CD4-positive, CD25-positive, alpha-beta regulatory T cell (primary cell): ENCODE results near the gene SLC8A1. TPM values are rescaled to one million over a fixed set of nuclear protein-coding genes. Genes with fewer than 3 reads are reported as not detected.

ENCODE experiments used
- ATAC-seq, 2 donors: fragments of 150-1000 bp; cut with Tn5 transposase; one replicate each; pipeline ENCODE4 v1.10.0; 2021; ENCODE audit warnings: low read depth in 2 of 2, moderate number of reproducible peaks in 2 of 2, moderate library complexity in 1 of 2
- DNase-seq, 3 donors: peaks; one replicate each; pipeline versions ENCODE4 v3.0.0 to v3.0.0-alpha.2; 2012 to 2022; ENCODE audit warnings: mixed read lengths in 1 of 3
- H3K27ac ChIP-seq: one replicate; pipeline ENCODE4 v1.7.0; 2013; ENCODE audit warnings: mild to moderate bottlenecking, low read length; ENCODE audit not compliant: insufficient read depth, poor library complexity, severe bottlenecking
- H3K27me3 ChIP-seq: one replicate; pipeline ENCODE4 v1.7.0; 2013; ENCODE audit warnings: low read length; ENCODE audit not compliant: control insufficient read depth, insufficient read depth
- H3K36me3 ChIP-seq: one replicate; pipeline ENCODE4 v1.7.0; 2013; ENCODE audit warnings: mild to moderate bottlenecking, low read length, moderate library complexity; ENCODE audit not compliant: control insufficient read depth, insufficient read depth
- H3K4me1 ChIP-seq: 2 replicates; pipeline ENCODE4 v1.7.0; 2013; ENCODE audit warnings: mild to moderate bottlenecking, low read length; ENCODE audit not compliant: insufficient read depth, control insufficient read depth, poor library complexity, severe bottlenecking
- H3K4me3 ChIP-seq: one replicate; pipeline ENCODE4 v1.7.0; 2013; ENCODE audit warnings: low read depth, mild to moderate bottlenecking, low read length, moderate library complexity
- H3K9me3 ChIP-seq, 2 experiments: 1 replicate in 1 of 2; 2 replicates in 1 of 2; pipeline ENCODE4 v1.7.0; 2013; ENCODE audit warnings: low read length in 2 of 2, mild to moderate bottlenecking in 1 of 2, moderate library complexity in 1 of 2; ENCODE audit not compliant: control insufficient read depth in 2 of 2
- H3K27ac Mint-ChIP-seq, 3 donors: one replicate each; pipeline ENCODE4 v1.8.0; 2020 to 2022; ENCODE audit warnings: mild to moderate bottlenecking in 3 of 3, mixed read lengths in 3 of 3, moderate library complexity in 2 of 3
- H3K27me3 Mint-ChIP-seq: one replicate; pipeline ENCODE4 v1.8.0; 2022; ENCODE audit warnings: mild to moderate bottlenecking, mixed read lengths
- H3K36me3 Mint-ChIP-seq: one replicate; pipeline ENCODE4 v1.8.0; 2020; ENCODE audit warnings: mixed read lengths
- H3K4me1 Mint-ChIP-seq, 4 donors: one replicate each; pipeline ENCODE4 v1.8.0; 2020 to 2022; ENCODE audit warnings: mixed read lengths in 4 of 4, mild to moderate bottlenecking in 1 of 4
- H3K4me3 Mint-ChIP-seq, 4 donors: one replicate each; pipeline ENCODE4 v1.8.0; 2020 to 2022; ENCODE audit warnings: mild to moderate bottlenecking in 4 of 4, mixed read lengths in 4 of 4, moderate library complexity in 3 of 4
- H3K9me3 Mint-ChIP-seq, 7 donors: one replicate each; pipeline ENCODE4 v1.8.0; 2020 to 2022; ENCODE audit warnings: mixed read lengths in 7 of 7, mild to moderate bottlenecking in 3 of 7, moderate library complexity in 2 of 7
- polyA plus RNA-seq, 4 donors: library from polyadenylated mRNA; unstranded; fragments of 300-500 nt; fragmentation: Illumina TruSeq; gene quantifications; one replicate each; pipeline ENCODE4 v1.2.3, GENCODE V29; 2021
- total RNA-seq: library from RNA; stranded (reverse); gene quantifications from one replicate; pipeline ENCODE4 v1.2.3, GENCODE V29; 2022

Gene SLC8A1
- total and polyA plus RNA-seq, 5 donors from 2014 or later: 0.22 to 0.43 TPM; not detected in 3

DNA sequence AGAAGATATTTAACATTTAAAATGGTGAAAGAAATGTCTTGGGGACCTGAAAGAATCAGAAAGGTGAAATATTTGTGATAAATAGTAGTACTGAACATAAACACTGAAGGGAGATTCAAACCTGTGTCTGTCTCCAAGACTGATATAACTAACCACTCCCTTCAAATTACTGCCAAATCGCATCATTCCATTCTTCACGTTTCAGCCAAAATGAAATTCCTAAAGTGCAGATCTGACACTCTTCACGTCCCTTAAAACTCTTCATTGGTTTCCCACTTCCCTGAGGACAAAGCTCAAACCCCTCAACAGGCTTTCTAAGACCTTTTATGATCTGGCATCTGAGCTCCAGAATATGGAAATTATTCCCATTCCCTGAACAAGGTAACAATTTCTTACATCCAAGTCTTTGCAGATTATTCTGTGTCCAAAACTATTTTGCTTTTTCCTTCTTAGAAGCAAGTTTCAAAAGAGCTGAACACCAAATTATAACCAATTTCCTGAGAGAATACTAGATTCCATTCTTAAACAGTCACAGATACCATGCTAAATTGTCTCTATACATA, 18.9 kb downstream of the SLC8A1 start:
- Histone ChIP-seq H3K27me3 (no peaks in the 10 kb centered on the region), H3K4me3 (no peak overlapping the region), H3K4me1 (no peaks in the 10 kb centered on the region), H3K27ac (no peak overlapping the region), H3K36me3 (no peaks in the 10 kb centered on the region), H3K9me3 (no peaks in the 10 kb centered on the region)
- no peak for ATAC-seq
- Mint-ChIP-seq H3K27ac (no peak overlapping the region), H3K9me3 (peaks cover 0 to 4% (median 0%) of the 10 kb centered on the region in 7 donors), H3K36me3 (no peaks in the 10 kb centered on the region), H3K4me1 (no peaks in the 10 kb centered on the region), H3K4me3 (no peak overlapping the region), H3K27me3 (no peaks in the 10 kb centered on the region)
- no peak for DNase-seq

DNA sequence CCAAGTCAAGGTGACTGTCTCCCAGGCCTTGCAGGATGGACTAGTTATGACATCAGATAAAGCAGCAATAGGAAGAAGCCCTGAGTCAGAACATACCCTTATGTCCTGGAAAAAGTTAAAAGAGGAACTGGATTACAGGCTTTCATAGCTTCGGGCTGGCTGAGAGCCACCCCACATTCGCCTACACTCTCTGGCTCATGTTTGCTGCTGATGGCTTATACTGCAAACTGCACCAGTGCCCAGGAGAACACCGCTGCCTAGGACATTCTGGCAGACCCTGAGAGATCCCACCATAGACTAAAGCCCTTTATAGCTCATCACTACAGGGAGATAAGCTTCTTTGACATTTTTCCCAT, 20.3 kb downstream of the SLC8A1 start:
- Mint-ChIP-seq H3K4me1 (no peaks in the 10 kb centered on the region), H3K27ac (no peak overlapping the region), H3K4me3 (no peak overlapping the region), H3K9me3 (peaks cover 0 to 4% (median 0%) of the 10 kb centered on the region in 7 donors), H3K36me3 (no peaks in the 10 kb centered on the region), H3K27me3 (no peaks in the 10 kb centered on the region)
- Histone ChIP-seq H3K27ac (no peak overlapping the region), H3K4me1 (no peaks in the 10 kb centered on the region), H3K9me3 (no peaks in the 10 kb centered on the region), H3K27me3 (no peaks in the 10 kb centered on the region), H3K36me3 (no peaks in the 10 kb centered on the region), H3K4me3 (no peak overlapping the region)
- no peak for DNase-seq
- ATAC-seq: no peak

DNA sequence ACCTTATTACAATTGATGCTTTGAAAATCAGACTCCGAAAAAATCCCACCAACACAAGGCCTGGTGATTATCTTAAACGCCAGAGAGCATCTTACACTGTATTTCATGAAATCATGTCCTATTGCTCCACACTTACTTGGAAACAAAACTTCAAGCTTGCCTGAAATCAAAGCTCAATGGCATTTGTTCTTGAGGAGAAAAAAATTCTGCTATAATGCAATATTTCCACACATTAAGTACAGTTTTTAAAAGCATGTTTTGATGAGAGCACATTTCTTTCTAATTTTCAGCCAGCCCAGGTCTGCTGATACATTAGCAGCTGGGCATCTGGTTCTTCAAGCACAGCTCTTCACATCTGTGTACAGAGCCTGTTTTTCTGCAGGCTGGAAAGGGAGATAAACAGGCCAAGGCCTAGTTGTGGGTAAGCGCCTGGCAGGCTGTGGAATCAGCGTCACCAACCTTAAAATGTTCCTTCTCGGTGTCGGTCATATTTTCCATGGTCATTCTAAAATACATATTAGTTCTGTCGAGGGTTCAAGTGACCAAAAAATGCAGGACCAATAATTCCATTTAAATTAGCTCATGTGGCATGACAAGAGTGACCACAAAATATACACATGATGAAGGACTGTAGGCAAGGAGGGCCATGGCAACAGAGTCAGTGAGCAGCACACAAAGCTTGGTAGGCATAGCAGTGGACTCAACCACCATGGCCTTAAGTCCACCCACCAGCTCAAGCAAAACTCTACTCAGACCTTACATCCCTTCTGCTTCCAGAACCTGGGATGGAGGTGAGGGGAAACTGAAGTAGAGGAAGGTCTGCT, 20.9 kb downstream of the SLC8A1 start:
- no peak for ATAC-seq
- no peaks in the 10 kb centered on the region for H3K4me1 ChIP-seq
- DNase-seq: no peak
- Mint-ChIP-seq H3K4me1 (no peaks in the 10 kb centered on the region), H3K4me3 (no peak overlapping the region), H3K9me3 (peaks cover 0 to 4% (median 0%) of the 10 kb centered on the region in 7 donors), H3K36me3 (no peaks in the 10 kb centered on the region), H3K27ac (no peak overlapping the region), H3K27me3 (no peaks in the 10 kb centered on the region)
- no peak overlapping the region for H3K4me3 ChIP-seq
- H3K27ac ChIP-seq: no peak overlapping the region
- H3K27me3 ChIP-seq: no peaks in the 10 kb centered on the region
- H3K9me3 ChIP-seq: no peaks in the 10 kb centered on the region
- H3K36me3 ChIP-seq: no peaks in the 10 kb centered on the region

DNA sequence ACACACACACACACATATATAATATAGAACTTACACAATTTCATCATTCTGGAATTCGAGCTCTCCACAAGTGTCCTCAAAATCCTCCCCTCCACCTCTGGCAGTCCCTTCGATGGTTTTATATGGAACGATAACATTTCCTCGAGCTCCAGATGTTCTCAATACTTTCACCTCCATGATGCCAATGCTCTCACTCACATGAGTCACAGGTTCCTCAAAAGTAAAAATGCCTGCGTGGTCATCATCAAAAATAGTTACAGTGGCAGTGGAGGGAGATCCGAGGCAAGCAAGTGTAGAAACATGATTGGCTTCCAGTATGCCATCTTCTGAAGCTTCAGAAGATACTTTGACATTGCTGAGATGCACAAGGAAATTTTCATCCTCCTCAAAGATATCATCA, 23.5 kb downstream of the SLC8A1 start:
- Histone ChIP-seq H3K4me3 (no peak overlapping the region), H3K9me3 (no peaks in the 10 kb centered on the region), H3K27ac (no peak overlapping the region), H3K36me3 (no peaks in the 10 kb centered on the region), H3K27me3 (no peaks in the 10 kb centered on the region), H3K4me1 (no peaks in the 10 kb centered on the region)
- Mint-ChIP-seq H3K4me1 (no peaks in the 10 kb centered on the region), H3K27ac (no peak overlapping the region), H3K36me3 (no peaks in the 10 kb centered on the region), H3K27me3 (no peaks in the 10 kb centered on the region), H3K4me3 (no peak overlapping the region), H3K9me3 (no peaks in the 10 kb centered on the region)
- ATAC-seq (no peak), DNase-seq (no peak)

DNA sequence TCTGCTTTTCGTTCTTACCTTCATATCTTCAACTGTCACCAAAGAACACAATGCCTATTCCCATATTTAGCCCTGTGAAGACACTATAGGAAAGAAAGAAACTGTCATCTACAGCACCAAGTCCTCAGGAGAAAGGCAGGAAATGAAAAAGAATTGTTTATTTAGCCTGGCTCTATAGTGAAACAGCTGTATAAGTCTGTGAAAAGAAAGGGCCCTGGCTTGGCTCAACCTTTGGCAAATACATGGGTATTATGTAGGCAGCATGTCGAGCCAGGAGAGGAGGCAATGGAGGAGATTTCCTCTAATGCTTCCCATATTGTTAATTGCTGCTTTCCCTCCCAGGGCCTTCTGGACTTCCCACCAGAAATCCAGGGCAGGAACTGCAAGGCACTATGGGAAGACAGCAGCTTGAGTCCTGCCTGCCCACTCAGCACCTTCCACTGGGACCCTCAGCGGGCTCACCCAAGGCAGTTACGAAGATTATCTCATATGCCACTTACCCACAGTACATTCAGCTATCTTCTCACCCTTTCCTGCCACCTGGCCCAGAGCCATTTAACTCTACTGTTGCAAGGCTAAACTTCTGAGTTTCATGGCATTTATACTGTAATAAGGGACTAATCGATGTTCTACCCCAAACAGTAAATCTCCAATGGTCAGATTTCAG, 30.1 kb downstream of the SLC8A1 start:
- H3K27me3 ChIP-seq: no peaks in the 10 kb centered on the region
- Mint-ChIP-seq H3K4me3 (no peak overlapping the region), H3K4me1 (no peaks in the 10 kb centered on the region), H3K27ac (no peak overlapping the region), H3K36me3 (no peaks in the 10 kb centered on the region), H3K9me3 (peaks cover 0 to 1% (median 0%) of the 10 kb centered on the region in 7 donors), H3K27me3 (no peaks in the 10 kb centered on the region)
- H3K36me3 ChIP-seq: no peaks in the 10 kb centered on the region
- ATAC-seq (no peak), DNase-seq (no peak)
- H3K4me3 ChIP-seq: no peak overlapping the region
- no peak overlapping the region for H3K27ac ChIP-seq
- H3K9me3 ChIP-seq: no peaks in the 10 kb centered on the region
- no peaks in the 10 kb centered on the region for H3K4me1 ChIP-seq

DNA sequence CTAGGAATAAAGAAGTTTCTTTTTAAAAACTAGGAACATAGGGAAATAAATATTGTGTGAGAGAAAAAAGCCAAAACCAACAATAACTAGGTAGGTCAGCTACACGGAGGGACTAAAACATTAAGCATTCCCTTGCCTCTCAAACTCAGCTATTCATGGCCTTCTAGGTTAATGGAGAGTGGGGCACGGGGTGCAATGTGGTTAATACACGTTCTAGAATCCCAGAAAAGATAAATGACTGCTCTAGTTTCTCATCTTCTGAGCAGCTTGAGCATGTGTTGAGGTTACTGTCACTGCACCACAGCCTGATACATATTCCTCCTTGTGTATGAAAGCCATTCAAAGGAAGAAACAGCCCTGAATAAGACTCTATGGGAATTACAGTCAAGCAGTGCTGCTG, 31.4 kb downstream of the SLC8A1 start:
- Histone ChIP-seq H3K27ac (no peak overlapping the region), H3K4me3 (no peak overlapping the region), H3K9me3 (no peaks in the 10 kb centered on the region), H3K4me1 (no peaks in the 10 kb centered on the region), H3K27me3 (no peaks in the 10 kb centered on the region), H3K36me3 (no peaks in the 10 kb centered on the region)
- H3K36me3 Mint-ChIP-seq: no peaks in the 10 kb centered on the region
- no peaks in the 10 kb centered on the region for H3K4me1 Mint-ChIP-seq
- H3K4me3 Mint-ChIP-seq: no peak overlapping the region
- peaks cover 0 to 1% (median 0%) of the 10 kb centered on the region in 7 donors for H3K9me3 Mint-ChIP-seq
- no peaks in the 10 kb centered on the region for H3K27me3 Mint-ChIP-seq
- DNase-seq: no peak
- ATAC-seq: no peak
- H3K27ac Mint-ChIP-seq: no peak overlapping the region

DNA sequence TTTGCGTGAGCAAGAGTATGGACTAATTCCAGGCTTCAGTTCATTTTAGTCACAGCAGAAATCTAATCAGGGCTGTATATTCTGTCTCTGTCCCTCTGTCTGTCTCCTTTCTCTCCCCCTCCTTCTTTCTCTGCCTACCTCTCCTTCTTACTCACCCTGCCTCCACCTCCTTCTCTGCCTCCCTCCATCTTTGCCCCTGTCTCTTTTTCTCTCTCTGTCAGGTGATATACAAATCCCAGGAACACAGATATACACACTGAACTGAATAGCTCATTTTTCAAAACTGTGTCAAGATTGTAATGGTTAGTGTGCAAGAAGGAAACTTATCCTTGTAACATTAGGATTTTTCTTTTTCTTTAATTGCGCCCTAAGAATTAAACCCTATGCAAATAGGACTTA, 32.5 kb downstream of the SLC8A1 start:
- H3K36me3 Mint-ChIP-seq: no peaks in the 10 kb centered on the region
- peaks cover 0 to 1% (median 0%) of the 10 kb centered on the region in 7 donors for H3K9me3 Mint-ChIP-seq
- no peaks in the 10 kb centered on the region for H3K4me1 Mint-ChIP-seq
- Histone ChIP-seq H3K27me3 (no peaks in the 10 kb centered on the region), H3K27ac (no peak overlapping the region), H3K4me1 (no peaks in the 10 kb centered on the region), H3K4me3 (no peak overlapping the region), H3K9me3 (no peaks in the 10 kb centered on the region), H3K36me3 (no peaks in the 10 kb centered on the region)
- H3K27me3 Mint-ChIP-seq: no peaks in the 10 kb centered on the region
- no peak overlapping the region for H3K27ac Mint-ChIP-seq
- H3K4me3 Mint-ChIP-seq: no peak overlapping the region
- DNase-seq: no peak
- ATAC-seq: no peak
